ENCODE measurements around the gene LRPPRC.
A peak's percentile ranks its signal among the peaks of the same experiment; 100 is the strongest.

Gene LRPPRC

DNA sequence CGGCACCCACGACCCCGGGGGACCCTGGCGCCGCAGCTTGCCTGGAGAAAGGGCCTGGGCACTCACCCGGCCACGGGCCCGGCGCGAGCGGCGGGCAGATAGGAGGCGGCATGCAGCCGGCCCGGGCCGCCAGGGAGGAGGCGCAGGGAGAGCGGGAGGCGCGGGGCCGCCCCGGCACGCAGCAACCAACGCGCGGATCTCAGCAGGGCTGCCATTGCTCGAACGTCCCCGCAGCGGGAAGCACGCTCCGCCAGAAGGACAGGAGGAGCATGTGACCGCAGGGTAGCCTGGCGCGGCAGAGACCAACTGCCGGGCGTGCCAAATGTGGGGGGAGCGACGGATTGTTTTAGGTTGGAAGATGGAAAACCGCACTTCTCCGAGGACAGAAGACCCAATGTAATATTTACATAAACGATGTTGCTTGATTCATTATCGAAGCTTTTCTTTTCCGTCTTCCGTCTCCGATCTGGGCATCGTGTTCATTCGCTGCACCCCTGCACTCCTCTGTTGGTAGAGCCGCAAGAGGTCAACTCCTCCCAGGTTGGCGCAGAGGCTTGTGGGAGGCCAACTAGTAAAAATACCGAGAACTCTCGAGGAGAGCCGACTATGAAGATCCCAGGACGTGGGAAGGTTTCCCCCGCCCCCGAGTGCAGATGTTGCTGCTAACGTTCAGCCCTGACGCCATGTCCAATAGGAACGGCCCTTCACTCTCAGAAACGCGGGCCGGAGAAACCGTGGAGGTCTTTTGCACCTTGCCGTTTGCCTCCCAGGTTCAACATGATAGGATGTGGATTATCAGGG lies at the start of gene LRPPRC:
Gene LRPPRC, minus strand, starts transcription at position 257 of the 801 bp plus-strand sequence. Its CDS starts 42 bp downstream, at position 215.
- TF ChIP-seq, protein P1, sequence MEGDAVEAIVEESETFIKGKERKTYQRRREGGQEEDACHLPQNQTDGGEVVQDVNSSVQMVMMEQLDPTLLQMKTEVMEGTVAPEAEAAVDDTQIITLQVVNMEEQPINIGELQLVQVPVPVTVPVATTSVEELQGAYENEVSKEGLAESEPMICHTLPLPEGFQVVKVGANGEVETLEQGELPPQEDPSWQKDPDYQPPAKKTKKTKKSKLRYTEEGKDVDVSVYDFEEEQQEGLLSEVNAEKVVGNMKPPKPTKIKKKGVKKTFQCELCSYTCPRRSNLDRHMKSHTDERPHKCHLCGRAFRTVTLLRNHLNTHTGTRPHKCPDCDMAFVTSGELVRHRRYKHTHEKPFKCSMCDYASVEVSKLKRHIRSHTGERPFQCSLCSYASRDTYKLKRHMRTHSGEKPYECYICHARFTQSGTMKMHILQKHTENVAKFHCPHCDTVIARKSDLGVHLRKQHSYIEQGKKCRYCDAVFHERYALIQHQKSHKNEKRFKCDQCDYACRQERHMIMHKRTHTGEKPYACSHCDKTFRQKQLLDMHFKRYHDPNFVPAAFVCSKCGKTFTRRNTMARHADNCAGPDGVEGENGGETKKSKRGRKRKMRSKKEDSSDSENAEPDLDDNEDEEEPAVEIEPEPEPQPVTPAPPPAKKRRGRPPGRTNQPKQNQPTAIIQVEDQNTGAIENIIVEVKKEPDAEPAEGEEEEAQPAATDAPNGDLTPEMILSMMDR (IDR thresholded peaks at IDR 0.05; ENCODE audit: control insufficient read depth, extremely low read depth, insufficient read depth): no peak
- peak within 1 kb of the TSS; percentile 96 for H3K4me3 ChIP-seq (ENCODE audit: low read depth, low read length)

DNA sequence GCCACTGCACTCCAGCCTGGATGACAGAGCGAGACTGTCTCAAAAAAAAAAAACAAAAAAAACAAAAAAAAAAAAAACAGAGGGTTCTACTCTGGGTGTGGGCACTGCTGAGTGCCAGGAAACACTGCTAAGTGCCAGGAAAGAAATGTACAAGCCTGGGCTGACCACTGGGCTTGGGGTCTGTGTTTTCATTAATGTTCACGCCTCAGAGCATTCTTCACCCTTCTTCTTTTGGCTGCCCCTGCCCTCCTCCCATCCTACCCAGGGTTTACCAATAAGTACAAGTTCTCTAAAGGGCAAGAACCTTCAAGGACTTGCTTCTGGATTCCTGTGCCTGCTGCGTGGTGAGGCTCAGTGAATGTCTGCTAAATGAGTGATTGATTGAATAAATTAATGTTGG lies 49.3 kb upstream of the LRPPRC start:
- no peak for DNase-seq (ENCODE audit: low read depth)
- H3K4me3 ChIP-seq (ENCODE audit: low read depth, low read length): no peak overlapping the region
- TF ChIP-seq, protein P1 (IDR thresholded peaks at IDR 0.05; ENCODE audit: control insufficient read depth, extremely low read depth, insufficient read depth): no peak

More for the DNA sequence above, at the start of gene LRPPRC:
- DNase-seq (ENCODE audit: low read depth): peak; percentile 83

DNA sequence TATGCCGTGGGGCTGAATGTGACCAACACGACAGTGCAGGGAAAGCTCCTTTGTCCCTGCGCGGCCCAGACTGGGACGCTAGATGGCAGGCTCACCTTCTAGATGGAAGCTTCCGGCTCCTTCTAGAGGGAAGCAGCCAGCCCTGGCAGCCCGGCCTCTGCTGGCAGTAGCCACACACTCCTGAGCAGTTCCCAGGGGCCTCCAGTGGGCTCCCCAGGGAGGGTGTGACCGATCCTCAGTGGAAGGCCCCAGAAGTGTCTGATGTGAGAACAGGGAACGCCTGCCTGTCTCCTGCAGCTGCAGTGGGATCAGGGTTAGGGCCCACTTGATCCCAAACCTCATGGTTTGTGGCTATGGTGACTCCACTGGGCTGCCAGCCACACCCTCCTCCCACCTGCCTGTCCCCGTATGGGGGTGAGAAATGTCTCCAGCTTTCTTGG lies 48.5 kb upstream of the LRPPRC start:
- TF ChIP-seq, protein P1 (IDR thresholded peaks at IDR 0.05; ENCODE audit: control insufficient read depth, extremely low read depth, insufficient read depth): peak; percentile 81
- no peak overlapping the region for H3K4me3 ChIP-seq (ENCODE audit: low read depth, low read length)
- peak; percentile 33 for DNase-seq (ENCODE audit: low read depth)

DNA sequence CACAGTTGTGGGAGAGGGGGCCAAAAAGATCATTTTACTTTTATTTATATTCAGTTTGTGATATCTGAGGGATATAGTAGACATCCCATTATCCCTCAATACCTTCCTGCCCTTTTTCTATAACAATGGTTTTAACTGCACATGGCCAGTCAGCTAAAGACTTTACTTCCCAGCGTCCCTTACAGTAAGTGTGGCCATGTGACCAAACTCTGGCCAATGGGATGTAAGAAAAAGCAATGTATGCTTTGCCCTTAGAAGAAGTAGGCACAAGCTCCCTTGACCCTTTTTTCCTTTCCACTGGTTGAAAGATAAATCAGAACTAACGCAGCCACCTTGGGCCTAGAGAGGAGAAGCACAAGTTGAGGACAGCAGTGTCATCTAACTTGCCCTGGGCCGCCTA lies 44.6 kb upstream of the LRPPRC start:
- DNase-seq (ENCODE audit: low read depth): no peak
- H3K4me3 ChIP-seq (ENCODE audit: low read depth, low read length): no peak overlapping the region
- TF ChIP-seq, protein P1 (IDR thresholded peaks at IDR 0.05; ENCODE audit: control insufficient read depth, extremely low read depth, insufficient read depth): no peak

DNA sequence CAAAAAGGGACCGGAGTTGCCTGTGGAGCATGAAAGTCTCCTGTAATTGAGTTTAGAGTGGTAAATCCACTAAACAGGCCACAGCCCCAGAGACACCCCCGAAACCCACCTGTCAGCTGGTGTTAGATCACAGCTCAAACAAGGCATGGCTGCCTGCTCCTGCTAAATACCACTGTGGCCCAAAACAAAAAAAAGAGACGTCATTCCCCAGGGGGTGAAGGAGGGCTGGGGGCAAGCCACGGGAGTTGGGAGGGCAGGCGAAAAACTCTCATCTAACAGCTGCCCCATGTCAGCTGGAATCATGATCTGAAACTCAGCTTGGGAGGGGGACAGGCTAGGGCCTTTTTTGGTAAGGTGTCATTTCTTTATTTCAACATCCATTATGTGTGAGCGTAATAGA lies 42.5 kb upstream of the LRPPRC start:
- no peak for DNase-seq (ENCODE audit: low read depth)
- TF ChIP-seq, protein P1 (IDR thresholded peaks at IDR 0.05; ENCODE audit: control insufficient read depth, extremely low read depth, insufficient read depth): no peak
- H3K4me3 ChIP-seq (ENCODE audit: low read depth, low read length): no peak overlapping the region

DNA sequence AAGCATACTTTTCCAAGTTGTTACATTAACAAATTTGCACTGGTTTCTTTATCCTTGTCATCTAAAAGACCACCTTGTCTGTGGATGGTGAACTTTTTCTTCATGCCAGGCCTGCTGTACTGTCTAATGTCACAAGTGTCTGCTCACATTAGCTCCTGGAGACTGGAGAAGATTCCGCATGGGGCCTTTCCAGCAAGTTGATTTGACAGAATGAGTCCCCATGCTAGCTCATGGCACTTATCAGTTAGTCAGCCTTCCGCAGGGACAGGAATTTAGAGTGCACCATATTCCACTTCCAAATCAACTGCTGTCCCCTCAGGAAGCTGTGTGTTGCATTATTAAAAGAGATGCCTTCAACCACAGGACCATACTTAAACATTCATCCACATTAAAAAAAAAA lies 41.4 kb upstream of the LRPPRC start:
- TF ChIP-seq, protein P1 (IDR thresholded peaks at IDR 0.05; ENCODE audit: control insufficient read depth, extremely low read depth, insufficient read depth): no peak
- DNase-seq (ENCODE audit: low read depth): no peak

More for the DNA sequence above, 41.4 kb upstream of the LRPPRC start:
- no peak overlapping the region for H3K4me3 ChIP-seq (ENCODE audit: low read depth, low read length)
